Esophagus squamous epithelium (tissue), 4 donors: Measurements from ENCODE around the gene C1QTNF6.

Experiments used
- CTCF ChIP-seq, 6 experiments: fragments of 450-650 bp in 4 of 6; fragments of 200-600 bp in 2 of 6; sonication (generic) in 2 of 6; IDR thresholded peaks; one replicate each; pipeline ENCODE4 v1.5.1; 2016 to 2019; ENCODE audit warnings: antibody characterized with exemption in 6 of 6, mild to moderate bottlenecking in 4 of 6, moderate library complexity in 4 of 6
- POLR2A ChIP-seq, 4 donors: fragments of 450-650 bp; IDR thresholded peaks; one replicate each; pipeline ENCODE4 v1.6.1; 2017; ENCODE audit warnings: antibody characterized with exemption in 4 of 4, mild to moderate bottlenecking in 4 of 4, moderate library complexity in 3 of 4

- TF ChIP-seq CTCF (IDR thresholded peaks at IDR 0.05): no peak
- TF ChIP-seq POLR2A (IDR thresholded peaks at IDR 0.05): no peak
Measured at GRCh38 chr22:37211075-37211865, 23.2 kb upstream of the C1QTNF6 start.
